HG02588 (cell line): ENCODE data around the gene PARM1.
"Not testable (repeated sequence)": the region's sequence is repeated elsewhere in the genome, so short reads cannot be mapped to it uniquely, and the experiment has no call there.

Source experiments
- ATAC-seq: cut with Tn5 transposase; IDR thresholded peaks from one replicate; pipeline ENCODE4 v1.9.1; 2021; ENCODE audit warnings: mild to moderate bottlenecking, moderate library complexity; ENCODE audit not compliant: unreplicated experiment

PARM1 gene

DNA sequence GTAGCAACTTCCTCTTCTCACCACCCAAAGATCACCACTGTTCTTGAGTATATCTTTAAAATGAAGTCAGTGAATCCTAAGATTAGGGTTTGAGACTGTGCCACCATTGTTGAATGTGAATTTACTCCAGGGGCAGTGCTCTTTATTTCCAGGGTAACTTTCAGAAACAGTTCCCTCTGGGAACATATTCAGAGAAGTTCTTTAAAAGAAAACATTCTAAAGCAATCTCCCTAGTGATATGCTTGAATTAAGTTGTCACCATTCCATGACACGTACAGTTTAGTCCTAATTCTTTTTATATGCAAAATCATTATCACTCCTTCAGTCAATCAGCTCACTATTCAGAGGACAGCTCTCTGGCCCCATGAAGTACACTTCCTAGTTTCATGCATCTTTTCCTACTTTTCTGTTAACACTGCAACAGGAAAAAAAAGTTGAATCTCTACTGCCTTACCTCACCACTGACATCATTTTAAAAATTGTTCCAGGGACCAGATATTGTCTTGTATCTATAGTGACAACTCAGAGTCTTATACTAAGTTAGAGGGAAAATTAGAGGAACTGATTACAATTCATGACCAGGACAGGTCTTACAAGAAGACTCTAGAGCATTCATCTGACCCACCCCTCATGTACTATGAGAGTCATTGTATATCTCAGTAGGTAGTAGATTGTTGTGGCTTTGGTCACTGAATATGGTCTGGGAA, 49.8 kb downstream of the PARM1 start:
- ATAC-seq, result no peak

DNA sequence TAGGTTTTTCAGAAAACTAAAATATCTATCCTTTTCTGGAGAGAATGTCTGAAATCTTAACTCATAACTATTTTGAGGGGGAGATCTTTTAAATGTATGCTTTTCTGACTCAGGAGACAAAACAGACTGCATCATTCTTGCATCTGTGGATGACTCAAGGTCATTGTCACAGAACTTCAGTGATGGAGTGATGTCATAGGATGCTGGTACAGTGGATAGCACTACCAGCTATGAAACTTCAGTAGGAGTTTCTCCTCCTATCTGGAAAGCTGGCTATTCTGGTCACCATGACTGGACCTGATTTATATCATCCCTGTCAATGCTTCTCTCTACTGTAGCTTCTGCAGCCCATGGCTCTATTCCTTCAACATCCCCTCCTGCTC, 50.3 kb downstream of the PARM1 start:
- ATAC-seq, result no peak

DNA sequence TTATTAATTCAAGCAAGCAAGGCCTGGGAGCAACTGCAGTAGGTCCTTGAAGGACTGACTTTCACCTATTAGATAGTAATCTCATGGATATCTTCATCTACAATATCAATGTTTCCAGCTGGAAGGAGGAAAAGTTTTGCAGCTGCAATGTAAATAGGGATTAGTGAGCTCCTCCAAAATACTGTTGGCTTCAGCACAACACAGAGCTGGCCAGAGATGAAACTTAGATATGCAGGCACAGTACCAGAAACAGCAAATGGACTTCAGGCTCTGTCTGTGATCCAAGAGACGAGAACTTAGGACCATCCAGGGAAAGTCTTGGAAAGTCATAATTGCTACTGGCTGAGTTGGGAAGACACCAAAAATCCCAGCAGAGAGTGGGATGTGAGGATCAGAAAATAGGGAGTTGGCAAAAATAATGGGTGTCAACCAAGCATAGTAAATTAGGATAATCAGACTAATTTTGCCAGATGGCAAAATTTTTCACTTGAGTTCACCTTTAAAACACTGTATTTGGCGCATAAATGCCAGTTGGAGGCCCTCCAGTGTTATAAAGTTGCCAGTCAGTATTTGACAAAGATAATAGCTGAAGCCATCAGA, 57.5 kb downstream of the PARM1 start:
- ATAC-seq, result no peak

DNA sequence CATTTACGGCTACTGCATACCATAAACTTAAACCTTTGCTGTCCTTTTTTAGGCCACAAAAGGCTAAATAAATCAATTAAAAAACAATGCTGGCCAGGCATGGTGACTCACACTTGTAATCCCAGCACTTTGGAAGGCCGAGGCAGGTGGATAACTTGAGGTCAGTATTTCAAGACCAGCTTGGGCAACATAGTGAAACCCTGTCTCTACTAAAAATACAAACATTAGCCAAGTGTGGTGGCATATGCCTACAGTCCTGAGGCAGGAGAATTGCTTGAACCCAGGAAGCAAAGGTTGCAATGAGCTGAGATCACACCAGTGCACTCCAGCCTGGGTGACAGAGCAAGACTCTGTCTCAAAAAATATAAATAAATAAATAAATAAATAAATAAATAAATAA, 61.5 kb downstream of the PARM1 start:
- not testable (repeated sequence) for ATAC-seq

DNA sequence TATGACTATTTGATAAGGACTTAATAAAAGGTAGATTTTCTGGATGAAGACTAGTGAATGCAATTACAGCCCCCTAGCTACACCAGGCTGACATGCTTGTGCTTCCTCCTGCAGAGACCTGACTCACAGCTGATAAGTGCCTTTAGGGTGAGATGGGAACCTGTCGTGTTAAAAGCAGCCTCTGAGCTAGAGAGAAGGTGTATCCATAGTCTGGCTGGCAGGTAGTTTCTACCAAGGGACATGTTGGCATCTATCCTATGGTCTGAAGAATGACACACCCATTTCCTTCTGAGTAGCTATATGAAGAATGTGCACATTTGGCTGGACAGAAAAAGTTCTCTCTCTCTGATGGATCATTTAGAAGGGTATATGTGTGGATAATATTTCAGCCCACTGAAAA, 64.1 kb downstream of the PARM1 start:
- no peak for ATAC-seq

DNA sequence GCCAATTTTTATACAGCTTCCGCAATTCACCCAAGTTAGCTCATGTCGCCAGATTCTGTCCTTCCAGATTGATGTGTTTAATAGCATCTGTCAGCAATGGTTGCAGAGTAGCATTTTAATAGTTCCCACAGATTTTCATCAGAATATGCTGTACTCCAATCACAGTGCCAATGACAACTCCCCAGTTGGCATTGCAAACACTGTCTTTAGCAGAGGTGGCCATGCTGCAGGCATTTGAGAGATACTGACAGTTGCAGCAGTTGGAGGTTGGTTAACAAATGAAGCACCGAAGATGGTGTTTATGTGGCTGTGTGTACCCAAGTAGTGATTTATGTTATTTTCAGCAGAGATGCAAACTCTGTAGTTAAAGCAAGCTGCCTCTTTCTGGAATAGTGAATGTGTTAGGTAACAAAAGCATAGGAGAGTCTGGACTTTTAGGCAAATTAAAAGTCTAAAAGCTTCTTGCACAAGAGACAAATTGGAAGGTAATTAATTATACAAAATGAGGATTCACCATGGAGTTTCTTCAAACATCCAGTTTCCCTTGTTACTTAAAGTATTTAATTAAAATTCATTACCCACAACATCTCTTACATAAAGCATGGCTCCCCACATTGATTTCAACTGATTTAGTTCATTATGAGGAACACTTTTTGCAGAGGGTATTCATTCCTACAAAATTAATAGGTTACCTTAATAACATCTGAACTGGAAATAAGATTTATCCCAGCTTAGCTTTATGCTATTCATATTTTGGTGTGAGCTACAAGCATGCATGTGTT, 65.2 kb downstream of the PARM1 start:
- ATAC-seq, result no peak

DNA sequence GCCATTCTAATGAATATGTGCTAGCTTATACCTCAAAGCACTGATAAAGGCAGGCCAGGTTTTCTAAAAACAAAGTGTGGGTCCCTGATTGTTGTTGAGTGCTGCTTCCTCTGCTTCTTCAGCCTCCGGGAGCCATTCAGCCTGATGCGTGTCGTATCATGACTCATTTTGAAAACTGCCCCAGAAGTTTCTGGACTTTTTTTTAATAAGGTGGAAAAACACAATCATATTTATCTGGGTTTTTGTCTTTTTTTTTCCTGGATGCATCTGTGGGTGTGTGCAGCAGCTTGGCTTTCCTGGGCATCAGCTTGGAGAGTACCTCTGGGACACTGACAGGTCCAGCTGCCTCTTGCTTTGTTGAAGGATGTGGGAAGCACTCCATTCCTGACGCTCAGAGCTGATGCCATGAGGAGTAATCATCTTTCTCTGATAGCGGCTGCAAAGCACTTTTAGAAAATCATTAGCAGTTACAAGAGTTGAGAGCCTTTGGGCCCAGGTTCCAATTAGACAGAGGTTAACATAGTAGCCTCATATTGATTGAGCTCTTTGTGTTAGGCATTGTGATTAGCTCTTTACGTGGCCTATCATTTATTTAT, 66.9 kb downstream of the PARM1 start:
- no peak for ATAC-seq

DNA sequence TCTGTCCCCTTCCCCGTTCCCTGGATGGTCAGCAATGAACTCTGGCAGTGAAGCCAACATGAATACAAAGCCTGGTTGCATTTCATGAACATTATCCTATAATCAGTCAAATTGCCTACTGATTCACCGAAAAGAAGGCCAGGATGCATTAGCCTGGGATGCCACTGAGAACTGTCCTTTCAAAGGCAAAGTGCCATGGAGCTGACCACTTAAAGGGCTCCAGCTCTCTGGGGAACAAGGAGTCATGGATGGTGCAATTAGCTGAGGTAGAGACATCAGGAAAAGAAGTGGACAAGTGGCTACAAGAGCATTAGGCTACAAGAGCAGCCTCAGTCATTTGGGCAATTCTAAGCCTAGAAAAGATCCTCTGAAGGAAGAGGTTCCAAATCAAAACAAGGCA, 69.0 kb downstream of the PARM1 start:
- no peak for ATAC-seq

DNA sequence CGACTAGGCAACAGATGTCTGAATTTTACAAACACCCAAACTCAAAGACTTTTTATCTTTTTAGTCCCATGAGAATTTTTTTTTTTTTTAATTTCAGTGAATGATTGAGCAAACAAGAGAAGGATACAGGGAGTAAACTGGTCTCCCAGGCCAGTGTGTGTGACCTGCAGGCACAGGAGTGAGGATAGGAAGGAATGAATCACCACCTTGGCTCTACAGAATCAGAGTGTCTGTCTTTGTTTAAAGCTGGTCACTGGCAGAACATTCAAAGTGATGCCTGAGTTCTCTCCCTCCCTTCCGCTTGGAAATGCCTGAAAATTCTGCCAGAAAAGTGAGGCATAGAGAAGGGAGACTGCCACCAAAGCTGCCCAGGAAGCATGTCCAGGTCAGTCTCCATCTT, 69.5 kb downstream of the PARM1 start:
- ATAC-seq, result no peak

DNA sequence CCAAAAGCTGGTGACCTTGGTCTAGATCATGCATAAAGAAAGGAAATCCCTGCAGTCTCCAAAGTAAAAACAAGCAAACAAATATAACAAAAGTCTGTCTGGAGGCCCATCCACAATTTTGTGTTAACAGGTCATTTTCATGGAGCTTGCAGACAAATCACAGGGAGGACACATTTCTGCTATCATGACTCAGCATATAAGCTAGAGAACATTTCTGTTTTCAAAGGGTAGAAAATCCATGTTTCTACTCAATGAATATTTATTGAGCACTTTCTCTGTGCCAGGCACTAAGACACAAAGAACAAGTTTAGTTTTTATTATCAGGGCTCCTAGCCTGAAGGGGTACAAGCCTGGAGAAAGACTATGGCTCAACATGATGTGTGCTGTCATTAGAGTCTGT, 71.1 kb downstream of the PARM1 start:
- ATAC-seq, result no peak

DNA sequence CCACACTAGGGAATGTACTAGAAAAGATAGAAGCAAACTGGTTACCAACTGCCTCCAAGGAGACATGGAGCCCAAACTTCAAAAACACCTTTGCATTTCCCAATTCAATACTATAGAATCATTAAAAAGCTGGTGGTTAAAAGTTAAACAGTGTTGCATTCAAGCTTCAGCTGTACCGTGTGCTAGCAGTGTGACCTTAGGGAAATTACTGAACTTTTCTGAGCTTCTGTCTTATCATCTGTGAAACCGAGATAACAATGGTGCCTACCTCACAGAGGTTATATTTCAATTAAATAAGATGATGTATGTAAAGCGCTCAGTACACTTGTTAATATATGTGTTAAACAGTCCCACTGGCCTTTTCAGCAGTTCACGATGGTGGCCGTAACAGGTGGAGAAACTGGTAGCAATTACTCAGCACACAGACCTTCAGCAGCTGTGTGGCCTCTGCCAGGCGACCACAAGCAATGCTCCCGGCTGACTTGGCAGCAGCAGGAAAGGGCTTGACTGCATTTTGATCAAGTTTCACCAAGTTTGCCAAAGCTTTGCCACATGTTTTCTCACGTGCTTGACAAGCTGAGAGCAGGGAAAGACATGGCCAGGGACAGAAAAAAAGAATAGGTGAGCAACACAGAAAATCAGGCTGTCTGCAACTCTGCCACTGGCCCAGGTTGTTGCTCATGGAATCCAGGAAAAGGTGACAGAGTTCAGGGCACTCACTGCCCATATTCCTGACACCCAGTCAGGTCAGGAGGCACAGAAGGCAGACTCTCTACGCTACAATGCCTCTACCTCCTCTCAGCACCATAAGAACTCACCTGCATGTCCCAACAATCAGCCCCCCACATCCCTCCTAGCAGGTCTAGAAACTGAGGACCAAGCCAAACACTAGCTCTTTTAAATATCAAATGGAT, 72.1 kb downstream of the PARM1 start:
- peak; percentile 85 for ATAC-seq

DNA sequence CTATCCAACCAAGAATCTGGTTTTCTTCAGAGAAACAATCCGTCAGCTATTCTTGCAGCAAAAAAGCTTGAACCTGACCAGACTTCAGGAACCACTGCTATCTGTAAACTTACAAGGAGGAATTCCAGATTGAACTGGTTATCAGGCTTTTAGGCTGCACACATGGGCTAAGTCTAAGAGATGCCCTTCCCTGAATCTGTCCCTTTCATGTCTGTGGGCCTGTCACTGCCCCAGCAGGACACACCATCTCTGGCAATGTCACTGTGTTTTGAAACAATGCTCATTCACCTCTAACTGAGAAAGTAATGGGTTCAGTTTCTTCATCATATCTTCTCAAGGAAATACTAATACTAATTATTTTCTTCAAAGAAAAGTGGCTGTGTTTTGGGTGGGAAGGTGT, 72.8 kb downstream of the PARM1 start:
- ATAC-seq, result no peak

DNA sequence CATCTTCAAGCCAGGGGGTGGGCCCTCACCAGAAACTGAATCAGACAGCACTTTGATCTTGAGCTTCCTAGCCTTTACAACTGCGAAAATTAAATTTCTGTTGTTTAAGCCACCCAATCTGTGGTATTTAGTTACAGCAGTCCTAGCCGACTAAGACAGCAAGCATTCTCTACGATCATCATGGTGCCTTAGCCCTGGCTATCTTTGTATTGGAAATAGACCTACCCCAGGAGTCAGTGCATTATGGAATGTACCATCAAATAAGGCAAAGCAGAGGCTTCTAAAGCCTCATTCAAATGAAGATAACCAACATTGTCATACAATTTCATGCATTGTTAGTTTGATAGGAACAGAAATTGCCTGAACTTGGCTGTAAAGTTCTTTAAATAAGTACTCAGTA, 75.0 kb downstream of the PARM1 start:
- no peak for ATAC-seq

DNA sequence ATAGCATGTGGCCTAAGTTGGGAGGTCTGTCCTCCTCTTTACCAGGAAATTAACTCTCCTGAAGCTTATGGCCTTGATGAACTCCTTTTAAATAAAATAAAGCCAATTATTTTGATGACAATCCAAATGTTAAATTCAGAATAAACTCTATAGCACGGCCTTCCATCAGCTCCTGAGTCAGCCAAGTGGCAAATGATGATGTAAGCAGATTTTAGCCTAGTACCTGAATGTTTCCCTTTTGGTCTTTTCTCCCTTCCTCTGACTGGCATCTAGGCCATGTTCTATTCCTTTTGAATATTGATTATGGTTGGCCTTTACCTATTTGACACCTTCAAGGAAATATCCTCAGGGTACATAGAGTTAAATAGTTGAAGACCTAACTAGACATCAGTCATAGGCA, 76.2 kb downstream of the PARM1 start:
- no peak for ATAC-seq

DNA sequence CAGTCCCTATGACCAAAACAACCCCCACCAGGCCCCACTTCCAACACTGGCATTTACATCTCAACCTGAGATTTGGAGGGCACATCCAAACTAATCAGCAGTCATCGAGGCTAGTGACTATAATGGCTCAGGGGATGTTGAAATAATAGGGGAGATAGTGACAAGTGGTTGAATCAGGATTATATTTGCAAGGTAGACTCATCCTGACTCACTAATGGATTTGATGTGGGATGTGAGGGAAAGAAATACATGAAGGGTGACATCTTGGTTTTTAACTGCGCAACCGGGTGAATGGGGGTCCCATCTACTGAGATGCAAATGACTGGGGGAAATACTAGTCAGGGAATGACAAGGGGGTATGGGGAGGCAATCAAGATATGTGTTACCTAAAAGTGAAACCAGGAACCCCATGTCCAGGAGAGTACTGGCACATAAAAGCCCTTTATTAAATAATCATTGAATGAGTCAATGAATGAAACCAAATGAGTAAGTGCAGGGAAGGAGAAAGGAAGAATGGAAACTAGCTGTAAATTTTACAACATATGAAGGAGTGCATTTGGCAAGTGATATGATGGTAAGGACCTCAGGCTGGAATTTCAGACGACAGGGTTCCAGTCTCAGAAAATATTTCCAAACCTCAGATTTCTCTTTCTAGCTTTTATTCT, 78.3 kb downstream of the PARM1 start:
- ATAC-seq, result no peak

DNA sequence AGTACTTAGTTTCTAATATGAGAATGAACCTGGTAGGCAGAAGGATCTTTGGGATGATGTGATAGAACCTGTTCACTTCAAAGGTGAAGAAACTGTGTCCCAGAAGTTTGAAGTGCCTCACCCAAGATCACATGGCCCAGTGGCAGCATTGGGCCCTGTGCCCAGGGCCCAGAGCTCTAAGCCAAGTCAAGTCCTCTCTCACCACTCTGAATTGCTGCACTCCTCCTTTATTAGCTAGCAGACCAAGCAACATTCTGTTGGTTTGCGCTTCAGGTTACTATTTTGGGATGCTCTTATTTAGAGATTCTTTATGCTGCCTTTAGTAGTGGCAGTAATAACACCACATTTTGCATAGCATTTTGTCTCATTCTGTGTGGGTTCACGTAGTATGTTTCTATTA, 82.7 kb downstream of the PARM1 start:
- ATAC-seq, result no peak

DNA sequence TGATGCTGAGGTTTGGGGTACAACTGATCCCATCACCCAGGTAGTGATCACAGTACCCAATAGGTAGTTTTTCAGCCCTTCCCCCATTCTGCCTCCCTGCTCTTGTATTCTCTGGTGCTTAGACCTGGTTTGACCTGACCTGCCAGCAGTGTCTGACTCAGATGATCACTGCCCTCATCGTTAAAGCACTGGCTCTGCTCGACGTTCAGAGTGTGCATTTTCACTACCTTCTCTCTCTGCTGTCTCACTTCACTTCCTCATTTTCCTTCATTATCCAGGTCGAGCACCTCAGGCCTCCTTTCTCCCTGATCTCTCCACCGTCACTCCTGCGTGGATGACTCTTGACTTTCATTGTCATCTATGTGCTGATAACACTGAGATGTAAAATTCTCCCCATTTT, 83.6 kb downstream of the PARM1 start:
- no peak for ATAC-seq

DNA sequence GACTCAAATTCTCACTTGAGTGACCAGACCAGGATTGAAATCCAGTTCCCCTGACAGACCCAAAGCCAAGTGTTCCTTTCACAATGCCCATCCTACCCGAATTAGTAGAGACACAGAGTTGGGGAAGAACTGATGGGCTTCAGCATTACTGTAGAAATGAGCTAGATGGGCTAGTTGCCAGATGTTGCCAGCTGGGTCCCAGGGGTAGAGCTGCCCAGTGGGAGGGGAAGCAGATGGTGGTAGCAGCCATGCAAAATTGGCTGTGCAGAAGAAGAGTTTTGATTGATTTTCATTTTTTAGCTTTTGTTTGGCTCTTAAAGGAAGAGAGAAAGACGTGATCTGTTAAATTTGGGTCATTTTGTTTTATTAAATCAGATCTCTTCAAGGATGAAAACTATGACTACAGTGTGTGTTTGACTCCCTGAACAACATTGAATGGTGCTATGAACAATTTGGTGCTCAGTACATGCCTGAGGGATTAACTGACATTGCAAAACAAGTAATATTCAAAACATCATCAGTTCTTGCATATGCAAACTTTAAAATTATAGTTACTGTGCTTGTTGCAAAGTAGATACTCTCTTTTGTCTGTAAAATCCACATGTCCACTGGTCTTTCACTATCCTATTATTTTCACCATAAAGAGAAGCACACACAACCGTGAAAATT, 86.0 kb downstream of the PARM1 start:
- ATAC-seq, result no peak

DNA sequence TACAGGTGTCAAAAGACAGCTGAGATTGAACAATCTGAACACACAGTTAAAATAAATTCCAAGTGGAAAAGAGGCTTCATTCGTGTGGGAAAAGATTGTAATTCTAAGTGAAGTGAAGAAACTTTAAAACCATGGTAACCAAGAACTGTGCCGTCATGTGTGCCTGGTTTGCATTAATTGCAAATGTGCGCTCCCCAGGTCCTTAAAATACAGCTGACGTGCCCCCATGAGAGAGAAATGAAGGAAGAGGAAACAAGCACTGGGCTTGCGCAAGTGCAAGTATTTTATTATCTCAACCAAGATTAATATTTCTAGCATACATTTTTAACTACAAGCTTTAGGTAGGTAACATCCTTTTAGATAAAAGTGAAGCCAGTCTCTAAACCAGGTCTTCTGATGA, 92.5 kb downstream of the PARM1 start:
- ATAC-seq, result no peak
